Endothelial cell of umbilical vein (primary cell): Measurements from ENCODE around the gene R3HDM2. TPM values are rescaled to one million over a fixed set of nuclear protein-coding genes. Genes with fewer than 3 reads are reported as not detected.

Experiments
- BruUV-seq: library from RNA; stranded (reverse); fragments of 400-500 nt; replicated peaks from 2 replicates; lab custom pipeline; 2021; lab: Mats Ljungman, UMichigan
- CTCF ChIA-PET: fragments of 300-600, 350-600 bp; sonication (Branson Sonifier 250); formaldehyde crosslinking; loops from one replicate; lab custom pipeline; 2021; ENCODE audit warnings: antibody characterized with exemption, inconsistent platforms; lab: Charles Lee
- POLR2A ChIA-PET: fragments of 300-600, 350-600 bp; sonication (Branson Sonifier 250); formaldehyde crosslinking; loops from one replicate; lab custom pipeline; 2021; ENCODE audit warnings: antibody characterized with exemption, inconsistent platforms; lab: Charles Lee
- DNase-seq: peaks from one replicate; pipeline ENCODE4 v3.0.0-alpha.2; 2011; ENCODE audit warnings: low read depth, low spot score
- FAIRE-seq: peaks from 2 replicates; lab custom pipeline; 2011; peaks lifted over from hg19 to GRCh38; lab: Jason Lieb, UNC
- H2AFZ ChIP-seq: 2 replicates; pipeline ENCODE4 v1.6.0; 2012; ENCODE audit warnings: low read depth, low read length, control low read depth, inconsistent platforms
- H3K27ac ChIP-seq: 2 replicates; pipeline ENCODE4 v1.5.1; 2011; ENCODE audit warnings: low read depth, mild to moderate bottlenecking, control low read depth, low read length, moderate library complexity; ENCODE audit not compliant: insufficient read depth
- H3K27me3 ChIP-seq, 2 experiments: 2 replicates each; pipeline versions ENCODE4 v1.6.0 to v1.6.1; 2011; ENCODE audit warnings: low read length in 2 of 2, mixed read lengths in 1 of 2; ENCODE audit not compliant: control insufficient read depth in 2 of 2, insufficient read depth in 2 of 2
- H3K36me3 ChIP-seq, 2 experiments: 2 replicates in 1 of 2; 3 replicates in 1 of 2; pipeline ENCODE4 v1.5.1; 2011; ENCODE audit warnings: low read length in 2 of 2, mild to moderate bottlenecking in 1 of 2, moderate library complexity in 1 of 2; ENCODE audit not compliant: control insufficient read depth in 2 of 2, insufficient read depth in 2 of 2; ENCODE audit errors: extremely low read depth in 1 of 2
- H3K4me1 ChIP-seq: 3 replicates; pipeline ENCODE4 v1.5.1; 2011; ENCODE audit warnings: mild to moderate bottlenecking, low read length; ENCODE audit not compliant: control insufficient read depth, insufficient read depth; ENCODE audit errors: extremely low read depth
- H3K4me2 ChIP-seq: 2 replicates; pipeline ENCODE4 v1.6.1; 2011; ENCODE audit warnings: low read length, control low read depth, mixed read lengths; ENCODE audit not compliant: insufficient read depth
- H3K4me3 ChIP-seq, 3 experiments: fragments of 200-600 bp in 1 of 3; sonication (generic), shearing (Covaris generic) in 1 of 3; replicated peaks in 1 of 3; 2 replicates each; pipeline ENCODE4 v1.5.1; 2011 to 2016; ENCODE audit warnings: control low read depth in 3 of 3, low read length in 3 of 3, mild to moderate bottlenecking in 2 of 3, inconsistent platforms in 1 of 3, low read depth in 1 of 3, moderate library complexity in 1 of 3; ENCODE audit not compliant: insufficient read depth in 1 of 3
- H3K79me2 ChIP-seq: 2 replicates; pipeline ENCODE4 v1.6.0; 2012; ENCODE audit warnings: low read length, inconsistent platforms; ENCODE audit not compliant: control insufficient read depth, insufficient read depth
- H3K9ac ChIP-seq: replicated peaks from 2 replicates; pipeline ENCODE3; 2011; ENCODE audit warnings: low read length, control low read depth; ENCODE audit not compliant: insufficient read depth; ENCODE audit errors: extremely low read depth
- H3K9me1 ChIP-seq: replicated peaks from 3 replicates; pipeline ENCODE4 v1.6.0; 2011; ENCODE audit warnings: mild to moderate bottlenecking, low read length; ENCODE audit not compliant: control insufficient read depth, insufficient read depth; ENCODE audit errors: extremely low read depth
- H3K9me3 ChIP-seq: replicated peaks from 2 replicates; pipeline ENCODE4 v1.5.1; 2012; ENCODE audit warnings: low read length, inconsistent platforms; ENCODE audit not compliant: control insufficient read depth, insufficient read depth
- H4K20me1 ChIP-seq: replicated peaks from 2 replicates; pipeline ENCODE3; 2011; ENCODE audit warnings: mild to moderate bottlenecking, low read length; ENCODE audit not compliant: control insufficient read depth, insufficient read depth; ENCODE audit errors: extremely low read depth
- EZH2 ChIP-seq: IDR thresholded peaks from 2 replicates; pipeline ENCODE4 v1.6.1; 2012; ENCODE audit warnings: borderline replicate concordance, low read depth, mild to moderate bottlenecking, moderate library complexity, low read length, inconsistent platforms; ENCODE audit not compliant: severe bottlenecking
- FOS ChIP-seq: IDR thresholded peaks from 2 replicates; pipeline ENCODE4 v1.6.1; 2011; ENCODE audit warnings: mild to moderate bottlenecking, low read length, moderate library complexity, borderline replicate concordance; ENCODE audit not compliant: insufficient read depth
- MYC ChIP-seq: IDR thresholded peaks from one replicate; pipeline ENCODE4 v1.6.1; 2011; ENCODE audit warnings: mild to moderate bottlenecking, low read depth, low read length
- POLR2A ChIP-seq: IDR thresholded peaks from 2 replicates; pipeline ENCODE4 v1.6.1; 2012; ENCODE audit warnings: low read depth, mild to moderate bottlenecking, control low read depth, low read length
- dilution Hi-C: fragments of 300-500 bp; cut with MboI; formaldehyde crosslinking; loops from one replicate; pipeline ENCODE4 v1.15.0; 2019; ENCODE audit warnings: low sequenced_read_pairs; ENCODE audit not compliant: extremely low pct_ligation_motif_present
- intact Hi-C: fragments of 100-400 bp; cut with micrococcal nuclease; formaldehyde crosslinking; loops from one replicate; pipeline ENCODE4 v1.10.0; 2022
- polyA plus RNA-seq, 4 experiments: library from polyadenylated mRNA; depleted of rRNA in 3 of 4; stranded (reverse) in 3 of 4; unstranded in 1 of 4; fragments of >200 nt; gene quantifications; 2 replicates each; pipeline versions ENCODE4 v1.2.1 to v1.2.3, GENCODE V29; 2011 to 2012; ENCODE audit warnings: missing spikeins in 1 of 4
- total RNA-seq: library from RNA; stranded (reverse); gene quantifications from 2 replicates; pipeline ENCODE4 v1.2.3, GENCODE V29; 2021
- TF ChIP-seq, protein P1 (sequence below), 2 donors: IDR thresholded peaks; 1 replicate in 1 of 2; 2 replicates in 1 of 2; pipeline ENCODE4 v1.5.1; 2011; ENCODE audit warnings: low read length in 2 of 2, mild to moderate bottlenecking in 2 of 2, moderate library complexity in 2 of 2, control low read depth in 1 of 2, inconsistent platforms in 1 of 2, low read depth in 1 of 2; ENCODE audit not compliant: insufficient read depth in 1 of 2; ENCODE audit errors: extremely low read depth in 1 of 2

The R3HDM2 gene
- total and polyA plus RNA-seq, 2 donors (not counting 3 experiments of a cell fraction or from before 2014, with no cell fraction given), result 26.1 to 31.3 TPM

DNA sequence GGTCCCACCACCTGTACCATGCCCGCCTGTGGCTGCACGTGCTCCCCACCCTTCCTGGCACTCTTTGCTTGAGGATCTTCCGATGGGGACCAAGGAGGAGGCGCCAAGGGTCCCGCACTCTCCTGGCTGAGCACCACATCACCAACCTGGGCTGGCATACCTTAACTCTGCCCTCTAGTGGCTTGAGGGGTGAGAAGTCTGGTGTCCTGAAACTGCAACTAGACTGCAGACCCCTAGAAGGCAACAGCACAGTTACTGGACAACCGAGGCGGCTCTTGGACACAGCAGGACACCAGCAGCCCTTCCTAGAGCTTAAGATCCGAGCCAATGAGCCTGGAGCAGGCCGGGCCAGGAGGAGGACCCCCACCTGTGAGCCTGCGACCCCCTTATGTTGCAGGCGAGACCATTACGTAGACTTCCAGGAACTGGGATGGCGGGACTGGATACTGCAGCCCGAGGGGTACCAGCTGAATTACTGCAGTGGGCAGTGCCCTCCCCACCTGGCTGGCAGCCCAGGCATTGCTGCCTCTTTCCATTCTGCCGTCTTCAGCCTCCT, 25.4 kb upstream of the R3HDM2 start:
- FAIRE-seq (peak; percentile 68), DNase-seq (peak; percentile 44)
- H3K4me3 ChIP-seq, result no peak overlapping the region
- H3K4me1 ChIP-seq, result peaks cover 15% of the 10 kb centered on the region
- ChIA-PET CTCF (interaction anchor here (0.6 to 7.9 kb wide), 17 partner anchors 10 to 213 kb away, joined by 3 to 394 read pairs (median 4); no protein-coding TSS in a partner anchor), POLR2A (no interaction called here)
- H3K36me3 ChIP-seq, result no peaks in the 10 kb centered on the region
- no peak overlapping the region for H3K9ac ChIP-seq
- H3K27ac ChIP-seq, result no peak overlapping the region
- no peak overlapping the region for H3K4me2 ChIP-seq
- no peaks in the 10 kb centered on the region for H4K20me1 ChIP-seq
- peak overlapping the region; percentile 9 for H2AFZ ChIP-seq
- H3K9me3 ChIP-seq, result no peaks in the 10 kb centered on the region
- dilution Hi-C loops, result no loop called here
- no TSS peak for BruUV-seq
- peaks cover 5 to 8% of the 10 kb centered on the region in 2 experiments for H3K27me3 ChIP-seq
- H3K9me1 ChIP-seq, result no peaks in the 10 kb centered on the region
- TF ChIP-seq POLR2A, result no peak
- TF ChIP-seq, protein P1, sequence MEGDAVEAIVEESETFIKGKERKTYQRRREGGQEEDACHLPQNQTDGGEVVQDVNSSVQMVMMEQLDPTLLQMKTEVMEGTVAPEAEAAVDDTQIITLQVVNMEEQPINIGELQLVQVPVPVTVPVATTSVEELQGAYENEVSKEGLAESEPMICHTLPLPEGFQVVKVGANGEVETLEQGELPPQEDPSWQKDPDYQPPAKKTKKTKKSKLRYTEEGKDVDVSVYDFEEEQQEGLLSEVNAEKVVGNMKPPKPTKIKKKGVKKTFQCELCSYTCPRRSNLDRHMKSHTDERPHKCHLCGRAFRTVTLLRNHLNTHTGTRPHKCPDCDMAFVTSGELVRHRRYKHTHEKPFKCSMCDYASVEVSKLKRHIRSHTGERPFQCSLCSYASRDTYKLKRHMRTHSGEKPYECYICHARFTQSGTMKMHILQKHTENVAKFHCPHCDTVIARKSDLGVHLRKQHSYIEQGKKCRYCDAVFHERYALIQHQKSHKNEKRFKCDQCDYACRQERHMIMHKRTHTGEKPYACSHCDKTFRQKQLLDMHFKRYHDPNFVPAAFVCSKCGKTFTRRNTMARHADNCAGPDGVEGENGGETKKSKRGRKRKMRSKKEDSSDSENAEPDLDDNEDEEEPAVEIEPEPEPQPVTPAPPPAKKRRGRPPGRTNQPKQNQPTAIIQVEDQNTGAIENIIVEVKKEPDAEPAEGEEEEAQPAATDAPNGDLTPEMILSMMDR (IDR thresholded peaks at IDR 0.05; ENCODE audit: extremely low read depth in 1 of 2, insufficient read depth in 1 of 2, low read depth in 1 of 2, low read length in 2 of 2), result peak; percentile 59 to 81
- no peak for TF ChIP-seq MYC
- no peak for TF ChIP-seq EZH2
- no peak for TF ChIP-seq FOS
- intact Hi-C loops, result no loop called here
- no peaks in the 10 kb centered on the region for H3K79me2 ChIP-seq
